DLD1 (cell line): ENCODE measurements around the gene IFI35.
"Not testable (repeated sequence)": the region's sequence is repeated elsewhere in the genome, so short reads cannot be mapped to it uniquely, and the experiment has no call there.

Experiments used
- in situ Hi-C: cut with HindIII; loops from 2 replicates; pipeline ENCODE4 v1.10.0; 2017; ENCODE audit warnings: low sequenced_read_pairs

The IFI35 gene

GRCh38 chr17:43006639-43007551 lies at the start of gene IFI35:
TSS of gene IFI35 (plus strand) at chr17:43006784. CDS start at chr17:43006948, 164 bp downstream.
- in situ Hi-C loops = no loop called here

GRCh38 chr17:42964161-42964932 lies 42.2 kb upstream of the IFI35 start, which contains the start of gene AARSD1:
TSS of gene AARSD1 (minus strand) at chr17:42964454. CDS start at chr17:42964440, 14 bp downstream.
- in situ Hi-C loops = no loop called here

GRCh38 chr17:42967925-42968324 lies 38.7 kb upstream of the IFI35 start:
- in situ Hi-C loops = no loop called here

GRCh38 chr17:42969001-42969581 lies 37.5 kb upstream of the IFI35 start:
- in situ Hi-C loops = no loop called here

GRCh38 chr17:42971589-42971988 lies 35.0 kb upstream of the IFI35 start:
- in situ Hi-C loops = no loop called here

- in situ Hi-C loops = not testable (repeated sequence)
These were observed 33.3 kb upstream of the IFI35 start for GRCh38 chr17:42973323-42973722.

GRCh38 chr17:42975265-42975664 lies 31.3 kb upstream of the IFI35 start:
- in situ Hi-C loops = no loop called here

- in situ Hi-C loops = not testable (repeated sequence)
These were observed 30.9 kb upstream of the IFI35 start for GRCh38 chr17:42975701-42976100.

GRCh38 chr17:42979511-42980273 lies 26.9 kb upstream of the IFI35 start, which contains the start of gene PTGES3L:
TSS of gene PTGES3L (minus strand) at chr17:42980080. CDS start at chr17:42980053, 27 bp downstream.
- in situ Hi-C loops = no loop called here

- in situ Hi-C loops = no loop called here
These were observed 26.3 kb upstream of the IFI35 start, which contains the start of gene RUNDC1 for GRCh38 chr17:42980274-42980765. TSS of gene RUNDC1 (plus strand) at chr17:42980565. CDS start at chr17:42980577, 12 bp downstream.

- in situ Hi-C loops = no loop called here
These were observed 25.7 kb upstream of the IFI35 start for GRCh38 chr17:42980766-42981397.

GRCh38 chr17:42982266-42982665 lies 24.3 kb upstream of the IFI35 start:
- in situ Hi-C loops = no loop called here

GRCh38 chr17:42985225-42985624 lies 21.4 kb upstream of the IFI35 start:
- in situ Hi-C loops = no loop called here

GRCh38 chr17:42989141-42989540 lies 17.4 kb upstream of the IFI35 start:
- in situ Hi-C loops = no loop called here

GRCh38 chr17:42989726-42990652 lies 16.6 kb upstream of the IFI35 start:
- in situ Hi-C loops = no loop called here

GRCh38 chr17:42991471-42991870 lies 15.1 kb upstream of the IFI35 start:
- in situ Hi-C loops = no loop called here

- in situ Hi-C loops = no loop called here
These were observed 13.7 kb upstream of the IFI35 start for GRCh38 chr17:42992872-42993271.

- in situ Hi-C loops = not testable (repeated sequence)
These were observed 12.7 kb upstream of the IFI35 start for GRCh38 chr17:42993913-42994312.
